Kidney (tissue), 14 donors: Measurements from ENCODE around the gene CAMK4. TPM values are rescaled to one million over a fixed set of nuclear protein-coding genes. Genes with fewer than 3 reads are reported as not detected.

Experiments
- DNase-seq, 5 donors: peaks; one replicate each; pipeline ENCODE4 v3.0.0-alpha.2; 2013 to 2020
- FAIRE-seq: peaks from 2 replicates; lab custom pipeline; 2012; peaks lifted over from hg19 to GRCh38; lab: Jason Lieb, UNC
- H3K27ac ChIP-seq, 2 donors: one replicate each; pipeline ENCODE4 v1.7.0; 2013; ENCODE audit warnings: low read depth in 2 of 2, low read length in 2 of 2, inconsistent platforms in 1 of 2
- H3K27me3 ChIP-seq: one replicate; pipeline ENCODE4 v1.7.1; 2013; ENCODE audit warnings: low read length, inconsistent platforms; ENCODE audit not compliant: control insufficient read depth, insufficient read depth
- H3K36me3 ChIP-seq, 3 donors: one replicate each; pipeline versions ENCODE4 v1.7.0 to v1.7.1; 2013; ENCODE audit warnings: low read length in 3 of 3, control low read depth in 1 of 3, inconsistent platforms in 1 of 3; ENCODE audit not compliant: insufficient read depth in 3 of 3, control insufficient read depth in 2 of 3
- H3K4me1 ChIP-seq, 3 donors: one replicate each; pipeline versions ENCODE4 v1.7.0 to v1.7.1; 2013; ENCODE audit warnings: low read length in 3 of 3, inconsistent platforms in 1 of 3, low read depth in 1 of 3; ENCODE audit not compliant: control insufficient read depth in 2 of 3, insufficient read depth in 2 of 3
- H3K4me3 ChIP-seq, 3 donors: one replicate each; pipeline versions ENCODE4 v1.7.0 to v1.8.1; 2013; ENCODE audit warnings: low read length in 3 of 3, control low read depth in 1 of 3, inconsistent platforms in 1 of 3
- H3K9ac ChIP-seq, 3 donors: one replicate each; pipeline versions ENCODE4 v1.7.0 to v1.7.1; 2013; ENCODE audit warnings: low read length in 3 of 3, control low read depth in 1 of 3, inconsistent platforms in 1 of 3
- H3K9me3 ChIP-seq, 3 donors: one replicate each; pipeline versions ENCODE4 v1.7.0 to v1.7.1; 2013; ENCODE audit warnings: low read length in 3 of 3, control low read depth in 1 of 3, inconsistent platforms in 1 of 3; ENCODE audit not compliant: control insufficient read depth in 2 of 3, insufficient read depth in 1 of 3
- intact Hi-C: fragments of 100-400 bp; cut with DNase I; formaldehyde crosslinking; loops from one replicate; pipeline ENCODE4 v1.11.1; 2022
- polyA plus RNA-seq: library from polyadenylated mRNA; stranded (reverse); fragments of 350-450 nt; fragmentation: Illumina TruSeq; extraction: RNeasy Lipid Tissue Mini Kit (QIAGEN cat#74804); gene quantifications from one replicate; pipeline ENCODE4 v1.2.3, GENCODE V29; 2014; ENCODE audit warnings: low read depth, low replicate concordance; ENCODE audit not compliant: insufficient read depth
- total RNA-seq: library from RNA; stranded (reverse); fragmentation: NEBNext Ultra II Directional; extraction: Animal tissue kit (Norgen Biotek cat#: 25700); gene quantifications from one replicate; pipeline ENCODE4 v1.2.1, GENCODE V29; 2021
- TF ChIP-seq, protein P1 (sequence below): IDR thresholded peaks from 3 replicates; pipeline ENCODE4 v1.5.1; 2012; ENCODE audit warnings: mild to moderate bottlenecking, moderate library complexity, borderline replicate concordance; ENCODE audit not compliant: insufficient read depth; ENCODE audit errors: extremely low read depth
- donor health status: control.
- donor health status: control.
- donor health status: control.
- donor health status: control.
- donor health status: control.
- donor health status: DM: yes; HTN: yes; CAD: no.
- donor health status: Normal renal cell carcinoma (clear cell type).

Gene CAMK4
- total and polyA plus RNA-seq, 2 donors from 2014 or later, result 0.37 to 4.7 TPM

DNA sequence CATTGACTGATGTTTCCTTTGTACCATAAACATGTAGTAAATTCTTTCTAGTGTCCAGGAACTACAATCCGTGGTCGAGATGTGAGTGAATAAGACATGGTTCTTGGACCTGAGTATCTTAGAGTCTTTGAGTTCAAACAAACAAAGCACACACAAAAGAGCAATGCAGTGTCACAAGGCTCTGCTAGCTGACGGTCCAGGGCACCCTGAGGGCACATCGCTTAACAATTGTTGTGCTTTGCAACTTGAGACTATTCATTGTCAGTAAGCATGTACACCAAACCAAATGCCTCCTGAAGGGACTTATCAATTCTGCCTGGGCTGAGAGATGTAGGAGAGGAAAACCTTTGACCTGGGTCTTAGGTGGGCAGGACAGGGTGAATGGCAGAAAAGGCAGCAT, 84.8 kb downstream of the CAMK4 start:
- H3K27ac ChIP-seq, result no peak overlapping the region
- no peaks in the 10 kb centered on the region for H3K4me1 ChIP-seq
- no peak overlapping the region for H3K9ac ChIP-seq
- no peak for FAIRE-seq
- H3K9me3 ChIP-seq, result no peaks in the 10 kb centered on the region
- intact Hi-C loops, result no loop called here
- no peak for DNase-seq
- TF ChIP-seq, protein P1, sequence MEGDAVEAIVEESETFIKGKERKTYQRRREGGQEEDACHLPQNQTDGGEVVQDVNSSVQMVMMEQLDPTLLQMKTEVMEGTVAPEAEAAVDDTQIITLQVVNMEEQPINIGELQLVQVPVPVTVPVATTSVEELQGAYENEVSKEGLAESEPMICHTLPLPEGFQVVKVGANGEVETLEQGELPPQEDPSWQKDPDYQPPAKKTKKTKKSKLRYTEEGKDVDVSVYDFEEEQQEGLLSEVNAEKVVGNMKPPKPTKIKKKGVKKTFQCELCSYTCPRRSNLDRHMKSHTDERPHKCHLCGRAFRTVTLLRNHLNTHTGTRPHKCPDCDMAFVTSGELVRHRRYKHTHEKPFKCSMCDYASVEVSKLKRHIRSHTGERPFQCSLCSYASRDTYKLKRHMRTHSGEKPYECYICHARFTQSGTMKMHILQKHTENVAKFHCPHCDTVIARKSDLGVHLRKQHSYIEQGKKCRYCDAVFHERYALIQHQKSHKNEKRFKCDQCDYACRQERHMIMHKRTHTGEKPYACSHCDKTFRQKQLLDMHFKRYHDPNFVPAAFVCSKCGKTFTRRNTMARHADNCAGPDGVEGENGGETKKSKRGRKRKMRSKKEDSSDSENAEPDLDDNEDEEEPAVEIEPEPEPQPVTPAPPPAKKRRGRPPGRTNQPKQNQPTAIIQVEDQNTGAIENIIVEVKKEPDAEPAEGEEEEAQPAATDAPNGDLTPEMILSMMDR, result no peak
- no peaks in the 10 kb centered on the region for H3K36me3 ChIP-seq
- no peaks in the 10 kb centered on the region for H3K27me3 ChIP-seq
- no peak overlapping the region for H3K4me3 ChIP-seq

DNA sequence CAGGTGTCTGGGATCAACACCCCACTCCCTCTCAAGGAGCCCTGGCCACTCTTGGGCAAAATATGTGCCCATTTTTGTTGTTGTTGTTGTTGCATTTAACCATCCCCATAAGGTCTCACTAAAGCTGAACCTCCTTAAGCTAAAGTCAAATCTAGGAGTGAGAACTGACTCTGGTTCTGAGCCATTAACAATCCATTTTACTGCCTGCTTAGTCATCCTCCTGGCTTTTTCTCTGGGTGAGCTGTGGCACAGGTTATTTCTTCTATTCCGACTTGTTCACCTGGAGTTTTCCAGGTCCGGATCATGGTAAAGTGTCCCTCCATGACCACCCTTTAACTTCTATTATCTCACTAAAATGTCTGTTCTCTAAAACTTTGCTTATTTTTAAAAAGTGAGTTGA, 85.2 kb downstream of the CAMK4 start:
- intact Hi-C loops, result no loop called here
- DNase-seq (no peak), FAIRE-seq (no peak)
- Histone ChIP-seq H3K4me3 (no peak overlapping the region), H3K27ac (no peak overlapping the region), H3K9ac (no peak overlapping the region), H3K27me3 (no peaks in the 10 kb centered on the region), H3K36me3 (no peaks in the 10 kb centered on the region), H3K9me3 (no peaks in the 10 kb centered on the region), H3K4me1 (no peaks in the 10 kb centered on the region)
- TF ChIP-seq, protein P1, result no peak

DNA sequence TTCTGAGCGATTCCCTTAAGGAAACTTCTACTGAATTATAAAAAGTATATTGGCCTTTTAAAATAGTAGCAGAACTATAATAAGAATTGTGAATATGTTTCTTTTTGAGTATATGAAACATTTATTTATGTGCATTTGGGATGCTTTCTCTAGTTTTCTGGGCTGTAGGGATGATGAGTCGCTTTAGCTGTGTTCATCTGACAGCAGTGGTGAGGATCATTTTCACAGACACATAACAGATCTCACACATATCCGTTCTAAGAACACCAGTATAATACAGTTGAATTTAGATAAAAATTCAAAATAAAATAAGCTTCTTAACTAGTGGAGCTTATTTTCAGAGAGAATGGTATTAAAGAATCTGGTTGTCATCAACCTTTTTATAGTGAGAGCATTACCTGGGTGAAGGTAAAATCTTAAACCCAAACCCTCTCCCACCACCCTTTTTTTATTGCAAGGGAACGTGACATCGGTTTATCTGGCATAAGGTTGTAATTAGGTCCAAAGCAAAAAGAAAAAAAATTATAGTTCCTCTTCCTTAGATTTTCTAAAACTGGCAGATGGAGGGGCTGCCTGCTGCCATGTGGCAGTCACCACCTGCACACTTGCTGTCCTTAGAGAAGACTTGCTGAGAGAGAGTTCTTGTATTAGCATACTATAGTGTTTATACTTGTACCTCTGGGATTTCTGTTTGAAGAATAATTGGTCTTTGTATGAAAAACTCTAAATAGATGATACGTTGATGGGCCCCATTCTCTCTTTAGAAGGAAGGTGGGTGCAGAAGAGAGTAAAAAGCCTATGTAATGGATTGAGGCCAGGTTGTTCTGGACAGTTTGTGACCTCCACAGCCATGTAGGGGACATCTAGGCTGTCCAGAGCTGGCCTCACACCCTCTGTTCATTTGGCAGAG, 86.8 kb downstream of the CAMK4 start:
- Histone ChIP-seq H3K9me3 (no peaks in the 10 kb centered on the region), H3K36me3 (no peaks in the 10 kb centered on the region), H3K27me3 (no peaks in the 10 kb centered on the region), H3K27ac (no peak overlapping the region), H3K4me1 (no peaks in the 10 kb centered on the region), H3K9ac (no peak overlapping the region), H3K4me3 (no peak overlapping the region)
- intact Hi-C loops, result no loop called here
- TF ChIP-seq, protein P1, result no peak
- DNase-seq (no peak), FAIRE-seq (no peak)
